GM12873 (cell line): ENCODE results near the gene GATAD2A.

Experiments used
- CTCF ChIP-seq: IDR thresholded peaks from 2 replicates; pipeline ENCODE4 v1.5.1; 2012; ENCODE audit warnings: low read depth, mild to moderate bottlenecking, moderate library complexity, low read length, control low read depth; ENCODE audit not compliant: insufficient read depth; ENCODE audit errors: missing control alignments

GATAD2A gene

GRCh38 chr19:19447536-19448237 lies 42.2 kb downstream of the GATAD2A start:
- no peak for TF ChIP-seq CTCF

GRCh38 chr19:19448238-19448544 lies 42.7 kb downstream of the GATAD2A start:
- no peak for TF ChIP-seq CTCF

GRCh38 chr19:19451429-19452242 lies 46.2 kb downstream of the GATAD2A start:
- no peak for TF ChIP-seq CTCF

GRCh38 chr19:19452243-19453124 lies 47.0 kb downstream of the GATAD2A start:
- TF ChIP-seq CTCF, result no peak

GRCh38 chr19:19453125-19453454 lies 47.6 kb downstream of the GATAD2A start:
- TF ChIP-seq CTCF, result no peak

GRCh38 chr19:19457671-19458070 lies 52.2 kb downstream of the GATAD2A start:
- TF ChIP-seq CTCF, result no peak
